Measurements from ENCODE around the gene PTPN14. TPM values are rescaled to one million over a fixed set of nuclear protein-coding genes. Genes with fewer than 3 reads are reported as not detected.

Gene PTPN14
- polyA plus RNA-seq, 3 donors from 2014 or later: 0.04 TPM; not detected in 2

GRCh38 chr1:214553142-214553710, 1.8 kb upstream of the PTPN14 start:
- peaks cover 1 to 14% (median 10%) of the 10 kb centered on the region in 3 donors for H3K27me3 Mint-ChIP-seq (ENCODE audit: low read depth in 3 of 3)
- no peaks in the 10 kb centered on the region for H3K36me3 Mint-ChIP-seq
- H3K4me1 Mint-ChIP-seq: peaks cover 0 to 7% of the 10 kb centered on the region in 2 donors
- no peaks in the 10 kb centered on the region for H3K9me3 Mint-ChIP-seq
- no peak overlapping the region for H3K27ac Mint-ChIP-seq
- H3K4me3 Mint-ChIP-seq: no peak overlapping the region
- no peak for DNase-seq

DNA sequence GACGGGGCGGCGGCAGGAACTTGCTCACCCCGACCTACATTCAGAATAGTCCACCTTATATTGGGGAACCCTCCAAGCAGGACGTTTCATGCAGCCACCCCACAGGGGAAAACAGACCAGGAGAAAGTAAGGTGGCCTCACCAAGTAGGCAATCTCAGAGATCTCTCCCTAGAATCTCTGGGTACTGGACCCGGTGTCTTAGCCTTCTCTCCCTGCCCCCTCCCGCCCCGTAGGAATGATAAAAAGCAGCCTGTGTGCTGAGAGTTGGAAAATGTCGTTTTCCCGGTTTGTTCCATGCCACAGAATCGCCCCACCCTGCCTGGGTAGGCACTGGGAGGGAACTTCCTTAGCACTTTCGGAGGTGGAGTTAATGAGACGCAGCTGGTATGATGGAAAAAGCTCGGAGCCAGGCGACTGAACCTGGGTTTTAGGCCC, 789 bp upstream of the PTPN14 start:
- Mint-ChIP-seq H3K27me3 (ENCODE audit: low read depth in 3 of 3) (peaks cover 1 to 14% (median 8%) of the 10 kb centered on the region in 3 donors), H3K27ac (no peak overlapping the region)

DNA sequence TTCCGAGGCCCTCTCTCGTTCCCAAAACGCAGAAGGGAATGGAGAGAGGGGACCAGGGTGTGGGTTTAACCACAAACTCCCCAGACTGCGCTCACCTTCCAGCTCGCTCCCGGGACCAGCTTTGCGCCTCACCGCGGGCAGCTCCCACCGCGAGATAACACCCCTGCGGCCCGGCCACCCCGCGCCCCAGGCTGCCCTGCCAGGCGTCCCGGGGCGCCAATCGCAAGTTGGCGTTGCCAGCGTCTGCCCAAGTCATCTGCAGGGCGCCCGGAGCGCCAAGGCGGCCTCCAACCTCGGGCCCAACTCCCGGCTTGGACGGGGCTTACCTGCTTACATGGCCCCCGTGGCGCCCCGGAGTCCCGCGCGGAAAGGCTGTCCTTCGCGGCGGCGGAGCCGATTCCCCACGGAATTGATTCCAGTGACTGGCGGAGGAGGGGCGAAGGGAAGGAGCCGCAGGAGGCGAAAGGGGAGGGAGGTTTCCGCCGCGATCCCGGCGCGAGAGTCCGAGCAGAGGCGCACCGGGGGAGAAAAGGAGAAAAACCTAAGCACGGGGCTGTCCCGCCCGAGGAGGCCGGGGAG, 456 bp downstream of the PTPN14 start:
- no peaks in the 10 kb centered on the region for H3K36me3 Mint-ChIP-seq
- no peak for DNase-seq
- no peaks in the 10 kb centered on the region for H3K9me3 Mint-ChIP-seq
- peaks cover 0 to 7% of the 10 kb centered on the region in 2 donors for H3K4me1 Mint-ChIP-seq
- H3K4me3 Mint-ChIP-seq: peak overlapping the region in 2 of 5 donors; percentile 54 to 65
- peaks cover 1 to 14% (median 8%) of the 10 kb centered on the region in 3 donors for H3K27me3 Mint-ChIP-seq (ENCODE audit: low read depth in 3 of 3)
- no peak overlapping the region for H3K27ac Mint-ChIP-seq

More for the DNA sequence above, 789 bp upstream of the PTPN14 start:
- Mint-ChIP-seq H3K36me3 (no peaks in the 10 kb centered on the region), H3K4me3 (peak overlapping the region in 3 of 5 donors; percentile 21 to 63 (median 40)), H3K4me1 (peaks cover 0 to 7% of the 10 kb centered on the region in 2 donors), H3K9me3 (no peaks in the 10 kb centered on the region)
- DNase-seq: no peak

- Mint-ChIP-seq H3K36me3 (no peaks in the 10 kb centered on the region), H3K4me3 (peak overlapping the region in 4 of 5 donors; percentile 18 to 54 (median 24)), H3K27ac (no peak overlapping the region), H3K9me3 (no peaks in the 10 kb centered on the region), H3K27me3 (ENCODE audit: low read depth in 3 of 3) (peaks cover 3 to 14% (median 8%) of the 10 kb centered on the region in 3 donors), H3K4me1 (peaks cover 0 to 7% of the 10 kb centered on the region in 2 donors)
- DNase-seq: no peak
Measured at GRCh38 chr1:214550013-214550856, 1.2 kb downstream of the PTPN14 start.

DNA sequence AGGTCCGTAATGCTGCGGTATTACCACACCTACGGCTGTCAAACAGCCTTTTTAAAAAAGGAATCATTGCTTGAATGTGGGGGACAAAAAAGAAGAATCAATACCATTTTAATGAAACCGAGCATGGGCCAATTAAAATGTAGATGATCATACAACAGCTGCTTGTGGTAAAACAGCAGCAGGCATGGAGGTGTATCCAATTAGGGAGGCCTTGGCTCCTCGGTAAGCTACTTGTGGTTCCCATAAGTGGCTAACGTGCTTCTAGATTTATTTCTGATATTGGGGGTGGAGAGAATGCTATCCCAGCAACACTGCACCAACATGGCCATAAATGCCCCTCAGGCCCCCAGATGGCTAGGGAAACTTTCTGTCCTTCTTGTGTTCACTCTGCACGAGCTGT, 1.8 kb downstream of the PTPN14 start:
- Mint-ChIP-seq H3K4me3 (peak overlapping the region in 1 of 5 donors; percentile 25), H3K27ac (no peak overlapping the region), H3K4me1 (peaks cover 0 to 7% of the 10 kb centered on the region in 2 donors), H3K27me3 (ENCODE audit: low read depth in 3 of 3) (peaks cover 4 to 15% (median 8%) of the 10 kb centered on the region in 3 donors), H3K36me3 (no peaks in the 10 kb centered on the region), H3K9me3 (peaks cover 0 to 2% (median 0%) of the 10 kb centered on the region in 6 donors)
- DNase-seq: no peak

DNA sequence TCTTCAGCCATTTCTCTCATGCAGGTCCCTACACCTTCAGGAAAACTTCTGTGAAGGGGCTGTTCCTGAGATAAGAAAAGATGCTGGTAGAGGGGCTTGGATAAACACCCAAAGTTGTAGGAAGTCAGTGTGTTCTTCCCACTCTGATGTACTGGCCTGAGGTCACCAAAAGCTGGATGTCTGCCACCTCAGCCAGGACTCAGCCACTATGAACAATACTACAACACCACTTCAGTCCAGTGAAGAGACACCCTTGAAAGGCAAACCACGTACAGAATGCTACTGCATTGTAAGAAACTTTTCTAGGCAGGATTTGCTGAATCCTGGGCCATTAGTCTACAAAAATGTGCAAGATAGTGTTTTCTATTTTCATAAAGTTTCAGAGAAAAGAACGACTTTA, 2.4 kb downstream of the PTPN14 start:
- Mint-ChIP-seq H3K27me3 (ENCODE audit: low read depth in 3 of 3) (peaks cover 4 to 15% (median 8%) of the 10 kb centered on the region in 3 donors), H3K4me1 (peaks cover 0 to 7% of the 10 kb centered on the region in 2 donors)

GRCh38 chr1:214548271-214548670, 3.1 kb downstream of the PTPN14 start:
- peaks cover 0 to 2% (median 0%) of the 10 kb centered on the region in 6 donors for H3K9me3 Mint-ChIP-seq
- peaks cover 0 to 7% of the 10 kb centered on the region in 2 donors for H3K4me1 Mint-ChIP-seq
- peaks cover 4 to 9% (median 8%) of the 10 kb centered on the region in 3 donors for H3K27me3 Mint-ChIP-seq (ENCODE audit: low read depth in 3 of 3)
- H3K4me3 Mint-ChIP-seq: no peak overlapping the region
- H3K27ac Mint-ChIP-seq: no peak overlapping the region
- no peak for DNase-seq
- H3K36me3 Mint-ChIP-seq: no peaks in the 10 kb centered on the region

More for the DNA sequence above, 2.4 kb downstream of the PTPN14 start:
- Mint-ChIP-seq H3K9me3 (peaks cover 0 to 2% (median 0%) of the 10 kb centered on the region in 6 donors), H3K27ac (no peak overlapping the region), H3K36me3 (no peaks in the 10 kb centered on the region), H3K4me3 (no peak overlapping the region)
- no peak for DNase-seq

DNA sequence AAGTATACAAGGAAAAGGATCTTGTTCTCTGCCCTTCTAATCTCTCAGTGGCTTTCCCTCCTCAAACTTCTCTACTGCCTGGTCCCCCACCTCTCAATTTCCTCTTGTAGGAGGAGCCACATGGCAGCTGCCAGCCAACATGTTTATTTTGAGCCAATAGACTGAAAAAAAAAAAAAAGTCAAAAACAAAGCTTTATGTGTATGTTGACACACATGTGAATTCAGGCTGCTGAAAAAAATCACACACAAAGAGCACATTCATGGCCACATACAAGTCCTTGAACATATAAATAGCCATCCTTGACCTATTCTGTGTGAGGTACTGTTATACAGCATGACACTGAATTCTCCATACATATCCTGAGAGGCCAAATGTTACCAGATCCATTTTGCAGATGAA, 3.7 kb downstream of the PTPN14 start:
- Mint-ChIP-seq H3K4me1 (peaks cover 0 to 7% of the 10 kb centered on the region in 2 donors), H3K27me3 (ENCODE audit: low read depth in 3 of 3) (peaks cover 4 to 7% (median 7%) of the 10 kb centered on the region in 3 donors), H3K27ac (no peak overlapping the region), H3K4me3 (no peak overlapping the region), H3K9me3 (peaks cover 0 to 2% (median 0%) of the 10 kb centered on the region in 6 donors), H3K36me3 (no peaks in the 10 kb centered on the region)
- no peak for DNase-seq

- no peak for DNase-seq
- Mint-ChIP-seq H3K27me3 (ENCODE audit: low read depth in 3 of 3) (peaks cover 4 to 5% (median 5%) of the 10 kb centered on the region in 3 donors), H3K4me3 (no peak overlapping the region), H3K4me1 (peaks cover 0 to 5% of the 10 kb centered on the region in 2 donors), H3K9me3 (peaks cover 0 to 2% (median 0%) of the 10 kb centered on the region in 6 donors), H3K27ac (no peak overlapping the region), H3K36me3 (no peaks in the 10 kb centered on the region)
Measured at GRCh38 chr1:214546886-214547641, 4.3 kb downstream of the PTPN14 start.

- Mint-ChIP-seq H3K36me3 (no peaks in the 10 kb centered on the region), H3K27ac (no peak overlapping the region), H3K27me3 (ENCODE audit: low read depth in 3 of 3) (peaks cover 2 to 5% (median 3%) of the 10 kb centered on the region in 3 donors), H3K4me3 (no peak overlapping the region), H3K9me3 (peaks cover 0 to 2% (median 0%) of the 10 kb centered on the region in 6 donors), H3K4me1 (peaks cover 0 to 3% of the 10 kb centered on the region in 2 donors)
- DNase-seq: no peak
Measured at GRCh38 chr1:214546084-214546483, 5.3 kb downstream of the PTPN14 start.

- Mint-ChIP-seq H3K36me3 (no peaks in the 10 kb centered on the region), H3K4me3 (no peak overlapping the region), H3K9me3 (peaks cover 0 to 2% (median 0%) of the 10 kb centered on the region in 6 donors), H3K27me3 (ENCODE audit: low read depth in 3 of 3) (peaks cover 0 to 7% (median 3%) of the 10 kb centered on the region in 3 donors), H3K4me1 (peaks cover 0 to 2% of the 10 kb centered on the region in 2 donors), H3K27ac (no peak overlapping the region)
- no peak for DNase-seq
Measured at GRCh38 chr1:214545293-214545692, 6.1 kb downstream of the PTPN14 start.

DNA sequence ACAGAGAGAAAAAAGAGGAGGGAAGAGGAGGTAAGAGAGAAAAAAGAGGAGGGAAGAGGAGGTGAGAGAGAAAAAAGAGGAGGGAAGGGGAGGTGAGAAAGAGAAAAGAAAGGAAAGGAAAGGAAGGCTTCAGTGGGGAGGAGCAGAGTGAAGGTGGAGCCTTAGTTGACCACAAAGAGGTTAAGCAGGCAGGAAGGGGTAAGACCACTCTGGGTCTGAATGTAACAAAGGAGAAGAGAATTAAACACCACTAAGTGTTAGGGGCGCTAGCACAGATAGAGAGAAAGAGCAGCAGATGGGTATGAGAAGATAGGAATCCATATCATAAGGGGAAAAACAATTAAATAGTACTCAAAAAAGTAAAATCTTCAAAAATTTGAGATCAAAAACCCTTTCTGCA, 6.6 kb downstream of the PTPN14 start:
- Mint-ChIP-seq H3K27me3 (ENCODE audit: low read depth in 3 of 3) (peaks cover 0 to 7% (median 3%) of the 10 kb centered on the region in 3 donors), H3K27ac (no peak overlapping the region), H3K4me1 (no peaks in the 10 kb centered on the region), H3K9me3 (peaks cover 0 to 2% (median 0%) of the 10 kb centered on the region in 6 donors), H3K36me3 (no peaks in the 10 kb centered on the region), H3K4me3 (no peak overlapping the region)
- DNase-seq: no peak
